Esophagus muscularis mucosa (tissue), 3 donors: ENCODE measurements around the gene WFDC5.
A peak's percentile ranks its signal among the peaks of the same experiment; 100 is the strongest.

Source experiments
- POLR2A ChIP-seq: fragments of 450-650 bp; IDR thresholded peaks from one replicate; pipeline ENCODE4 v1.6.1; 2017; ENCODE audit warnings: antibody characterized with exemption, moderate library complexity, mild to moderate bottlenecking, low read depth
- TF ChIP-seq, protein P1 (sequence below), 3 experiments: fragments of 200-600 bp in 2 of 3; fragments of 450-650 bp in 1 of 3; sonication (generic) in 2 of 3; IDR thresholded peaks; one replicate each; pipeline ENCODE4 v1.5.1; 2017 to 2019; ENCODE audit warnings: antibody characterized with exemption in 3 of 3, mild to moderate bottlenecking in 2 of 3, moderate library complexity in 1 of 3

DNA sequence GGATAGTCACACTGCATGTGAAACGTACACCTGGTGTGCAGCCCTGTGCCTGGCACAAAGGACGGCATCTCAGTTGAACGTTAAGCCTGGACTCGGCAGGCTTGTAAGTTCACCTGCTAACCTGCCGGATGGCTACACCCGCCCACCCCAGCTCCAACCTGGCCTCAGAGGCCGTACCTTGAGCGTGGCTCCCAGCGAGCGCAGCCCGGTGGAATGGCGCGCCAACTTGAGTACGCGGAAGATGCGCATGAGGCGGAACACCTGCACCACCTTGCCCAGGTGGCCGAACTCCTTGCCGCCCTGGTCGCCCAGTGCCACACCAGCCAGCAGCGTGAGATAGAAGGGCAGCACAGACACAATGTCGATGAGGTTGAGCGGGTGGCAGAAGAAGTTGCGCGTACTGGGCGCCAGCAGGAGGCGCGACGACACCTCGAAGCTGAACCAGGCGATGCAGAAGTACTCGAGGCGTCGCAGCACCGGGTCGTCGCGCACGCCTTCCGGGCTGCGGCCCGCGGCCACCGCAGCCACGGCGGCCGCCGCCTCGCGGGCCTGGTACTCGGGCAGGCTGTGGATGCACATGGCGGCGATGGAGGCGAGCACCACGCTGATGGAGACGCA, 17.4 kb downstream of the WFDC5 start:
- TF ChIP-seq, protein P1, sequence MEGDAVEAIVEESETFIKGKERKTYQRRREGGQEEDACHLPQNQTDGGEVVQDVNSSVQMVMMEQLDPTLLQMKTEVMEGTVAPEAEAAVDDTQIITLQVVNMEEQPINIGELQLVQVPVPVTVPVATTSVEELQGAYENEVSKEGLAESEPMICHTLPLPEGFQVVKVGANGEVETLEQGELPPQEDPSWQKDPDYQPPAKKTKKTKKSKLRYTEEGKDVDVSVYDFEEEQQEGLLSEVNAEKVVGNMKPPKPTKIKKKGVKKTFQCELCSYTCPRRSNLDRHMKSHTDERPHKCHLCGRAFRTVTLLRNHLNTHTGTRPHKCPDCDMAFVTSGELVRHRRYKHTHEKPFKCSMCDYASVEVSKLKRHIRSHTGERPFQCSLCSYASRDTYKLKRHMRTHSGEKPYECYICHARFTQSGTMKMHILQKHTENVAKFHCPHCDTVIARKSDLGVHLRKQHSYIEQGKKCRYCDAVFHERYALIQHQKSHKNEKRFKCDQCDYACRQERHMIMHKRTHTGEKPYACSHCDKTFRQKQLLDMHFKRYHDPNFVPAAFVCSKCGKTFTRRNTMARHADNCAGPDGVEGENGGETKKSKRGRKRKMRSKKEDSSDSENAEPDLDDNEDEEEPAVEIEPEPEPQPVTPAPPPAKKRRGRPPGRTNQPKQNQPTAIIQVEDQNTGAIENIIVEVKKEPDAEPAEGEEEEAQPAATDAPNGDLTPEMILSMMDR (IDR thresholded peaks at IDR 0.05): peak in 1 of 3 experiments; percentile 24
- TF ChIP-seq POLR2A: no peak
